GM12892 (cell line): Measurements from ENCODE around the gene PRR27.

Experiments
- POLR2AphosphoS5 ChIP-seq: IDR thresholded peaks from 2 replicates; pipeline ENCODE4 v1.6.1; 2011; ENCODE audit warnings: low read depth, low read length, control low read depth
- TAF1 ChIP-seq: IDR thresholded peaks from 2 replicates; pipeline ENCODE4 v1.6.1; 2011; ENCODE audit warnings: low read depth, mild to moderate bottlenecking, control low read depth, low read length, borderline replicate concordance

- TF ChIP-seq POLR2AphosphoS5: no peak
- TF ChIP-seq TAF1: no peak
These were observed 25.8 kb downstream of the PRR27 start for GRCh38 chr4:70179811-70180210.
